BLaER1 (cell line): ENCODE data around the gene SNCG.
"Not testable (repeated sequence)": the region's sequence is repeated elsewhere in the genome, so short reads cannot be mapped to it uniquely, and the experiment has no call there.

Source experiments
- H3K27ac ChIP-seq: shearing (Covaris generic); formaldehyde crosslinking; 2 replicates; pipeline ENCODE4 v1.8.1; 2022
- H3K27me3 ChIP-seq: shearing (Covaris generic); formaldehyde crosslinking; 2 replicates; pipeline ENCODE4 v1.8.1; 2022
- H3K36me3 ChIP-seq: shearing (Covaris generic); formaldehyde crosslinking; 2 replicates; pipeline ENCODE4 v1.8.1; 2022
- H3K4me1 ChIP-seq: shearing (Covaris generic); formaldehyde crosslinking; 2 replicates; pipeline ENCODE4 v1.8.1; 2022
- H3K4me2 ChIP-seq: shearing (Covaris generic); formaldehyde crosslinking; 2 replicates; pipeline ENCODE4 v1.8.1; 2022
- H3K4me3 ChIP-seq: shearing (Covaris generic); formaldehyde crosslinking; 2 replicates; pipeline ENCODE4 v1.8.1; 2022
- H3K9ac ChIP-seq: shearing (Covaris generic); formaldehyde crosslinking; 2 replicates; pipeline ENCODE4 v1.8.1; 2022
- H3K9me3 ChIP-seq: shearing (Covaris generic); formaldehyde crosslinking; 2 replicates; pipeline ENCODE4 v1.8.1; 2022
- H4K20me1 ChIP-seq: shearing (Covaris generic); formaldehyde crosslinking; 2 replicates; pipeline ENCODE4 v1.8.1; 2022
- Cebpa-rat ChIP-seq: shearing (Covaris generic); IDR thresholded peaks from 2 replicates; pipeline ENCODE4 v1.8.1; 2022

The SNCG gene

GRCh38 chr10:86937502-86938154, 20.8 kb upstream of the SNCG start:
- H3K27me3 ChIP-seq, result no peaks in the 10 kb centered on the region
- no peaks in the 10 kb centered on the region for H3K4me1 ChIP-seq
- 0 out of 2 replicates have a peak, but pooled peaks cover under 1% of the 10 kb centered on the region for H3K9me3 ChIP-seq
- H3K9ac ChIP-seq, result no peak overlapping the region
- H4K20me1 ChIP-seq, result no peaks in the 10 kb centered on the region
- no peak for TF ChIP-seq Cebpa-rat
- H3K4me2 ChIP-seq, result no peak overlapping the region
- no peak overlapping the region for H3K4me3 ChIP-seq
- no peak overlapping the region for H3K27ac ChIP-seq
- no peaks in the 10 kb centered on the region for H3K36me3 ChIP-seq

GRCh38 chr10:86938260-86938659, 20.1 kb upstream of the SNCG start:
- no peak for TF ChIP-seq Cebpa-rat
- 0 out of 2 replicates have a peak, but pooled peaks cover 5% of the 10 kb centered on the region for H3K9me3 ChIP-seq
- H3K4me3 ChIP-seq, result no peak overlapping the region
- H3K27ac ChIP-seq, result no peak overlapping the region
- H3K9ac ChIP-seq, result no peak overlapping the region
- H3K27me3 ChIP-seq, result no peaks in the 10 kb centered on the region
- no peaks in the 10 kb centered on the region for H3K4me1 ChIP-seq
- no peaks in the 10 kb centered on the region for H4K20me1 ChIP-seq
- H3K36me3 ChIP-seq, result no peaks in the 10 kb centered on the region
- no peak overlapping the region for H3K4me2 ChIP-seq

- H3K9me3 ChIP-seq, H4K20me1 ChIP-seq, H3K9ac ChIP-seq, H3K4me3 ChIP-seq, H3K4me2 ChIP-seq, H3K4me1 ChIP-seq, H3K36me3 ChIP-seq, H3K27ac ChIP-seq, H3K27me3 ChIP-seq: not testable (repeated sequence)
These were observed 18.3 kb upstream of the SNCG start for GRCh38 chr10:86940076-86940475.

- H3K4me2 ChIP-seq, result no peak overlapping the region
- no peaks in the 10 kb centered on the region for H4K20me1 ChIP-seq
- H3K9ac ChIP-seq, result no peak overlapping the region
- H3K27ac ChIP-seq, result no peak overlapping the region
- no peaks in the 10 kb centered on the region for H3K4me1 ChIP-seq
- no peak for TF ChIP-seq Cebpa-rat
- no peaks in the 10 kb centered on the region for H3K36me3 ChIP-seq
- H3K4me3 ChIP-seq, result no peak overlapping the region
- H3K9me3 ChIP-seq, result 0 out of 2 replicates have a peak, but pooled peaks cover 5% of the 10 kb centered on the region
- H3K27me3 ChIP-seq, result no peaks in the 10 kb centered on the region
These were observed 17.7 kb upstream of the SNCG start for GRCh38 chr10:86940677-86941076.

- Histone ChIP-seq H3K27me3 (no peaks in the 10 kb centered on the region), H3K4me1 (no peaks in the 10 kb centered on the region), H3K36me3 (no peaks in the 10 kb centered on the region), H3K4me3 (no peak overlapping the region), H4K20me1 (no peaks in the 10 kb centered on the region), H3K9me3 (0 out of 2 replicates have a peak, but pooled peaks cover 5% of the 10 kb centered on the region), H3K9ac (no peak overlapping the region), H3K4me2 (no peak overlapping the region), H3K27ac (no peak overlapping the region)
- no peak for TF ChIP-seq Cebpa-rat
These were observed 17.0 kb upstream of the SNCG start for GRCh38 chr10:86941426-86941825.

GRCh38 chr10:86941991-86942421, 16.4 kb upstream of the SNCG start:
- H3K9ac ChIP-seq, result no peak overlapping the region
- 0 out of 2 replicates have a peak, but pooled peaks cover 5% of the 10 kb centered on the region for H3K9me3 ChIP-seq
- no peaks in the 10 kb centered on the region for H3K4me1 ChIP-seq
- H3K27ac ChIP-seq, result no peak overlapping the region
- H3K36me3 ChIP-seq, result no peaks in the 10 kb centered on the region
- H4K20me1 ChIP-seq, result no peaks in the 10 kb centered on the region
- H3K27me3 ChIP-seq, result no peaks in the 10 kb centered on the region
- no peak for TF ChIP-seq Cebpa-rat
- no peak overlapping the region for H3K4me3 ChIP-seq
- H3K4me2 ChIP-seq, result no peak overlapping the region

GRCh38 chr10:86942441-86943315, 15.7 kb upstream of the SNCG start:
- no peak for TF ChIP-seq Cebpa-rat
- H3K4me1 ChIP-seq, result no peaks in the 10 kb centered on the region
- H3K27ac ChIP-seq, result no peak overlapping the region
- H3K4me2 ChIP-seq, result no peak overlapping the region
- no peaks in the 10 kb centered on the region for H3K27me3 ChIP-seq
- no peaks in the 10 kb centered on the region for H4K20me1 ChIP-seq
- no peak overlapping the region for H3K4me3 ChIP-seq
- 0 out of 2 replicates have a peak, but pooled peaks cover 5% of the 10 kb centered on the region for H3K9me3 ChIP-seq
- H3K9ac ChIP-seq, result no peak overlapping the region
- no peaks in the 10 kb centered on the region for H3K36me3 ChIP-seq

GRCh38 chr10:86943316-86944030, 14.9 kb upstream of the SNCG start:
- Histone ChIP-seq H3K4me3 (no peak overlapping the region), H3K36me3 (no peaks in the 10 kb centered on the region), H3K9me3 (0 out of 2 replicates have a peak, but pooled peaks cover 5% of the 10 kb centered on the region), H3K27ac (no peak overlapping the region), H3K27me3 (no peaks in the 10 kb centered on the region), H3K9ac (no peak overlapping the region), H3K4me1 (no peaks in the 10 kb centered on the region), H4K20me1 (no peaks in the 10 kb centered on the region), H3K4me2 (no peak overlapping the region)
- no peak for TF ChIP-seq Cebpa-rat

GRCh38 chr10:86944031-86944419, 14.4 kb upstream of the SNCG start:
- H3K27ac ChIP-seq, result no peak overlapping the region
- no peak overlapping the region for H3K4me2 ChIP-seq
- H3K9ac ChIP-seq, result no peak overlapping the region
- no peaks in the 10 kb centered on the region for H3K36me3 ChIP-seq
- H3K27me3 ChIP-seq, result no peaks in the 10 kb centered on the region
- no peak for TF ChIP-seq Cebpa-rat
- H3K9me3 ChIP-seq, result 0 out of 2 replicates have a peak, but pooled peaks cover 5% of the 10 kb centered on the region
- H3K4me1 ChIP-seq, result no peaks in the 10 kb centered on the region
- H4K20me1 ChIP-seq, result no peaks in the 10 kb centered on the region
- no peak overlapping the region for H3K4me3 ChIP-seq
